HL-60/S4 treated with retinoic acid at 250 ng/mL for 4 days and 3 days (cell line): ENCODE results near the gene SDHAF2.
"Not testable (repeated sequence)": the region's sequence is repeated elsewhere in the genome, so short reads cannot be mapped to it uniquely, and the experiment has no call there.

ENCODE experiments used
- in situ Hi-C: fragments of 300-500 bp; cut with MboI; formaldehyde crosslinking; loops from 2 replicates; pipeline ENCODE4 v1.7.0; 2022; ENCODE audit warnings: low sequenced_read_pairs

Gene SDHAF2

GRCh38 chr11:61474013-61474643 lies 44.2 kb downstream of the SDHAF2 start:
- in situ Hi-C loops, result no loop called here

GRCh38 chr11:61475433-61475832 lies 45.5 kb downstream of the SDHAF2 start:
- in situ Hi-C loops, result no loop called here

DNA sequence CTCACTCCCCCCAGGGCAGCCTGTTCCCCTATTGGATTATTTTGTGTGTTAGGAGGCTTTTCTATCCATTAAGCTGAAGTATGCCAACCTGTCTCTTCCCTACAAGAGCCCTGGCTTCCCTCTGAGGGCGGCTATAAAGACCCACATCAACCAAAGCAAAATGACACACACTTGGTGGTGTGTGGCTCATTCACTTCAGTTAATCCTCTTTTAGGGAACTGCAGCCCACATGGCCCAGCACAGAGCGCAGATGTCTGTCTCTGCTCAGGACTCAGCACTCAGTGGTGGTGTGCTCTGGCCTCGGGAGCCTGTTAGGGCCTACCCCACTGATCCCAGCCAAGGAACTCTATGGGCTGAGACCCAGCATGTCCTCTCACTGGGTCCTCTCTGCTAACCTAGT lies 46.4 kb downstream of the SDHAF2 start:
- in situ Hi-C loops, result no loop called here

DNA sequence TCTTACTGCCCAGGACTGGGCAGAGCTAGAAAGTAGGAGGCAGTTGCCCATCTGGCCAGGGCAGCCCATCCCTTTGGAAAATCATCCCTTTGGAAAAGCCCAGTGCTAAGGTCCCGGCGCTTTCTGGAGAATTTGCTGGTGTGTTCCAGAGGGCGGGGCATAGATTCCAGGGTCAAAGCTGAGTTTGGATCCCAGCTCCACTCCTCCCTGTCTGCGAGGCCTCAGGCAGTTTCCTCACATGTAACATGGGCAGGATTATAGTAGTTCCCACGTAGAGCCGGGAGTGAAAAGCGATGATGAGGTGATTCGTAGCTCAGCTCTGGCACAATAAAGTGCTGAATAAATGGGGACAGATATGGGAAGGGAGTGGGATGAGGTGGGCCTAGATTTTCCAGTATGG lies 47.2 kb downstream of the SDHAF2 start:
- in situ Hi-C loops, result no loop called here

DNA sequence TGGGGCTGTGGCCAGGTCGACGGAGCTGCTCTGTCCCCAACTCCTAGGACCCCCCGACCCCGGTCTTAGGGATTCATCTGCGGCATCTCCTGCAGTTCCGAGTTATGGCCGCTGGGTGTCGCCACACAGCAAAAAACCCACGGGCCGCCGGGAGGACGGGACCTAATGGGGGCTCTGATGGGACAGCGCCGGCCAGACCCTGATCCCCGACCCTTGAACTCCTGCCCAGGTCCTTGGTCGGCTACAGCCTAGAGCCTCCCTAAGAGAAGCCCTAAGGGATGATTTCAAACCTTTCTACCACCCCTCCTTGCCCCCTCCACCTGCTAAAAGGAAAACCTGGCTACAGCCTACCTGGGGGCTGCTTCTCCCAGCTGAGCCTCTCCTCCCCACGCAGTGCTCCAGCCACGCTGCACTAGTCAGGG lies 47.8 kb downstream of the SDHAF2 start:
- in situ Hi-C loops, result no loop called here

GRCh38 chr11:61479360-61480058 lies 49.6 kb downstream of the SDHAF2 start:
- in situ Hi-C loops, result not testable (repeated sequence)

DNA sequence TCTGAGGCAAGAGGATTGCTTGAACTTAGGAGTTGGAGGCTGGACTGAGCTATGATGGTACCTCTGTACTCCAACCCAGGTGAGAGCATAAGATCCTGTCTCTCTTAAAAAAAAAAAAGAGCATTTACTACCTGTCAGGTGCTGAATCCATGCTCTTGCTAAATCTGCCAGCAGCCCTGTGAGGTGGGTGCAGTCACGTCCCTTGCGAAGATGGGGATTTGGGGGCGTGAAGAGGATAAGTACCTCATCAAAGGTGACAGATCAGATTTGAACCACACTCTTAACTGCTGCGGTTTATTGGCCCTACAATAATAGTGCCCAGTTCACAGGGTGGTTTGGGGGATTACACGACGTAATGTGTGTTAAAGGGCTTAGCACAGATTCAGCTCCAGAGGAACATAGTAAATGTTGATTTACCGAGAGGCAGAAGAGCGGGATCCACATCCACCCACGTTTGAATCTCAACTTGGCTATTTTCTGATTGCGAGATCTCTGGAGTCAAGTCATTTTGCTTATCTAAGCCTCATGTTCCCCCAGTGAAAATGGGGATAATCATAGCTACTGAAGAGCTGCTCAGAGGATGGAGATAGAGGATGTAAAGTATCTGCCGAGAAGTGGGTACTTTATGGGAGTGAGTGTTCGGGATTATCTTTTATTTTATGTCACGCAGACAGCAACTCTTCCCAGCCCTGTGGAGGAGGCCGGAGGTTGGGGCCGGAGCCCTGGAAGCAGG lies 50.5 kb downstream of the SDHAF2 start:
- in situ Hi-C loops, result no loop called here

- in situ Hi-C loops, result no loop called here
Observed at GRCh38 chr11:61480994-61481335, 51.0 kb downstream of the SDHAF2 start.

GRCh38 chr11:61481806-61482205 lies 51.9 kb downstream of the SDHAF2 start:
- in situ Hi-C loops, result no loop called here

GRCh38 chr11:61482513-61482912 lies 52.6 kb downstream of the SDHAF2 start:
- in situ Hi-C loops, result no loop called here

GRCh38 chr11:61484541-61484940 lies 54.6 kb downstream of the SDHAF2 start:
- in situ Hi-C loops, result no loop called here

GRCh38 chr11:61485080-61485479 lies 55.2 kb downstream of the SDHAF2 start:
- in situ Hi-C loops, result no loop called here

DNA sequence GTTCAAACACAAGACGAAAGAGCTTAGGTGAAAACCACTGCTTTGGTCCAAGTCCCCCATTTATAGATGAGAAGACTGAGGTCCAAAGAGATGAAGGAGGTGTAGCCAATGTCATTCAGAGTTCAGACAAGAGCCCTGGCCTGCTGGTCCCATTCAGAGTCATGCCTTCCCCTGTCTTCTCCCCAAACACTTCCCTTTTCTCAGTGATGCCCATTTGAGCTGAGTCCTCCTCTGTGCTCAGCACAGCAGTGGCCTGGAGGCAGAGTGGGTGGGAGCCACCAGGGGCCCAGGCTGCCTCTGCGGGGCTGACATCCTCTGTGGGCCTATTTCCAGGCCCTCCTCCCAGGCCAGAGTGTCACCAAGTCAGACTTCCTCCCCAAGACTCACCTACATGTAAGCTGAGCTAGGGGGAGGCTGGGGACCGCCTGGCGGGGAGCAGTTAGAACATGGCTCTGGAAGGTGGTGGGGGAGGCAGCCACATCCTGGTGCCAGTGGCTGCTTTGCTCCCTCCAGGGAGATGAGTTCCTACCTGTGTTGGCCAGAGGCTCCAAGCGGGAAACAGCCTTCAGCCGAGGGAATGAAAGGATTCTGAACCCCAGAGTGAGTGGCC lies 56.2 kb downstream of the SDHAF2 start:
- in situ Hi-C loops, result no loop called here

DNA sequence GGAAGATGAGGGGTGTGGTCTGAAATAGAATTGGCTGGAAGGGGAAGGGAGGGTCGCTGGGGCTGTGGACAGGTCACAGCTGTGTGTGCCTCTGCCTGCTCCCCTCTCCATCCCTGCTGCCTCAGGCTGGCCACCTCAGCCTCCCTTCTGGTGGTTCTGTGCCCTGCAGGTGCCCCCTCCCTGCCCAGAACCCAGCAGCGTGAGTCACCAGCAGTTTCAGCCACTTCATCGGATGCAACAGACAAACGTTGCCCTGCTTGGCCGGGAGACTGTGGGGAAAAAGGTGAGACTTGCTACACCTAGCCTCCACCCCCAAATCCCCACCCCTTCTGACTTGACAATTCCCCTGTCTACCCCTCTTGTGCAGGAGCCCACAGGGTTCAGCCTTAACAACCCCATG lies 56.9 kb downstream of the SDHAF2 start:
- in situ Hi-C loops, result no loop called here

DNA sequence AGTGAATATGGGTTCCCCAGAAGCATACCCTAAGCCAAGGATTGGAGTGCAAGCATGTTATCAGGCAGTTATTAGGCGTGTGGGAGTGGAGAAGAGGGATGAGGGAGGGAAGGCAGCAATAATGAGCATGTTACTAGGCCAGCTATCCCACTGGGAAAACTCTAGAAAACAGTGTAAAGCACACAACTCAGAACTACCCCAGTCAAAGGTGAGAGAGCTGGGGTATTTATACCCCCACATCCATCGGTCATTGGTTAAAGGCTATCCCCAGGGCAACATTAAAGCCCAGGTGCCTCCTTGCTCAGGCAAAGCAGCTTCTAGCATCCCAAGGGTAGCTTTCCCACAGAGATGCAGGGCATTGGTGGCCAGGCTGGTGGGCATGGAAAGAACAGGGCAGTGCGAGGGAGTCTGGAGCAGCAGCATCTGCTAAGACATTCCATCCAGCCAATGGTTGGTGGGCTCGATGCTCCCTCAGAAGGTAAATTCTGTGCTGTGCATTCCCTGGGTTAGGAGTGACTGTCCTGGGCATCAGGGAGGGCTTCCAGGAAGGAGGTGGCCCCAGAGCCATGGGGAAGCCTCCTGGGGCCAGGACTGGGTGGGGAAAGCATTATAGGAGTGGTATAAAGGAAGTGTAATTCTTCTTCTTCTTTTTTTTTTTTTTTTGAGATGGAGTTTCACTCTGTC lies 57.6 kb downstream of the SDHAF2 start:
- in situ Hi-C loops, result no loop called here

DNA sequence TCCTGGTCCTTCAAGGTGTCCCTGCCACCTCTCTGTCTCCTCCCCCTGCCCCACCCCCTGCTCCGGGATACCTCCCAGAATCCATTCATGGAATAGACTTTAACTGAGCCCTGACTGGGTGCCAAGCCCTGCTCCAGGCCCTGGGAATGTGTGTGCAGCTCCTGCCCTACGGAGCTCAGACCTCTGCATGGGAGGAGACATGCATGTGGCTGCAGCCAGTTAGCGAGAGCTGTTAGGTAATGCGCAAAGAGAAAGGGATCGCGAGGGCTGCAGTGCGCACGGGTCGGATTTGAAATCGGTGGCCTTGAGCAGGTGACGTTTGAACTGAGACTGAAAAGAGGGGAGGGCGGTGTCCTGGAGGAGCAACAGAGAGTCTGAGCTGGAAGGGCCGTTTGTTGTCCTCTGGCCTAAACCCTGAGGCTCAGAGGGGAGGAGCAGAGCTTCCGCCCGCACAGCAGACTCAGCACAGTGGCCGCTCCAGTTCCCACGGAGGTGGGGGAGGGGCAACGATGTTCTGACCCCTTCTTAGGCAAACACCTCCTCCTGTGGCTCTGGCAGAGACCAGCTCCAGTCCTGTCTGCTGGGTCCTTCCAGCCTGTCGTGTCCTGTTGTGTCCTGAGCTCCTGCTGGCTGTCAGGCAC lies 58.8 kb downstream of the SDHAF2 start:
- in situ Hi-C loops, result no loop called here

DNA sequence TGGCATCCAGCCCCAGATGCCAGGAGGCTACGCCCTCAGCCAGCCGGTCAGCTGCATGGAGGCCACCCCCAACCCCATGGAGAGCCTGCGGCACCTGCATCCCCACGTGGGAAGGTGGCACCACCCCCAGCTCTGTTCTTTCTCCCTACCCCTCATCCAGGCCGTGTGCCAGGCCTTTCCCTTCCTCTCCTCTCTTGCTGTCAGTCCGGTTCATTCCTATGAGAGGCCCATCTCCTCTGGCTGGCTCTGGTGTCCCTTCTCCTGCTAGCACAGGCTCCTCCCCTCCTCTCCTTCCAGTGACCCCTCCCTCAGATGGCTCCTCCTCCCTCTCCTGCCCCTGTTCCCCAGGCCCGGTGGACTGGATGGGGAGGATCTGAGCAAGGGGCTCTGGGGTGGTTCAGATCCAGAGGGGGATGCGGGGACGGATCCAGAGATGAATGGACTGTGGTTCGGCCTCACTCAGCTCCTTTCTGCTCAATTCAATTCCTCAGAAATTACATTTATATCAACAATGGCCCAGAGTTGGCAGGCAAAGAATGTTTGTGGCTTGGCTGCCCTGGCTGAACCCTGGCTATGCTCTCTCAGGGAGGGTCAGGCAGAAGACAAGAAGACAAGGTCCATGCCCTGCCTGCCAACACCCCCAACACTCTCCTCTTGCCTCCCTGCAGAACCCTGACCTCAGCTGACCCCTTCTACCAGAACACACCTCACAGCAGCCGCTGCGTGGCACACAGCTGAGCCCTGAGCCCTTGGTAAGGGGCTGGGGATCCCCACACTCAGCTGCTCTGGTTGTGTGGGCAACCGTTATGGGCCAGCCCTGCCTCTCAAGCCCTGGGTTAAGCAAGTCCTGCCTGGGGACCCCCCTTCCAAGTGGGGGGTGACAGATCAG lies 60.2 kb downstream of the SDHAF2 start:
- in situ Hi-C loops, result no loop called here

- in situ Hi-C loops, result no loop called here
Observed at GRCh38 chr11:61491736-61492395, 61.9 kb downstream of the SDHAF2 start.

GRCh38 chr11:61494381-61494961 lies 64.5 kb downstream of the SDHAF2 start:
- in situ Hi-C loops, result no loop called here
